Bronchial epithelial cell (primary cell): Measurements from ENCODE around the gene CNPY1. TPM values are rescaled to one million over a fixed set of nuclear protein-coding genes. Genes with fewer than 3 reads are reported as not detected.

Experiments used
- DNase-seq: peaks from one replicate; pipeline ENCODE4 v3.0.0-alpha.2; 2010; ENCODE audit warnings: low read depth
- FAIRE-seq: peaks from 2 replicates; lab custom pipeline; 2011; peaks lifted over from hg19 to GRCh38; lab: Jason Lieb, UNC
- H3K27me3 ChIP-seq: 2 replicates; pipeline ENCODE4 v1.5.1; 2011; ENCODE audit warnings: low read length; ENCODE audit not compliant: control insufficient read depth, insufficient read depth
- H3K36me3 ChIP-seq: 2 replicates; pipeline ENCODE4 v1.5.1; 2011; ENCODE audit warnings: low read length; ENCODE audit not compliant: control insufficient read depth, insufficient read depth
- H3K4me3 ChIP-seq: 2 replicates; pipeline ENCODE4 v1.5.1; 2011; ENCODE audit warnings: mild to moderate bottlenecking, low read depth, low read length, control low read depth
- total RNA-seq: library from RNA; depleted of rRNA; stranded (reverse); fragments of >200 nt; gene quantifications from 2 replicates; pipeline ENCODE4 v1.2.1, GENCODE V29; 2014
- TF ChIP-seq, protein P1 (sequence below): IDR thresholded peaks from 2 replicates; pipeline ENCODE4 v1.5.1; 2011; ENCODE audit warnings: mild to moderate bottlenecking, moderate library complexity, low read length, control low read depth, inconsistent platforms; ENCODE audit not compliant: insufficient read depth, severe bottlenecking

Gene CNPY1
- total RNA-seq, 1 donor from 2014 or later = not detected

DNA sequence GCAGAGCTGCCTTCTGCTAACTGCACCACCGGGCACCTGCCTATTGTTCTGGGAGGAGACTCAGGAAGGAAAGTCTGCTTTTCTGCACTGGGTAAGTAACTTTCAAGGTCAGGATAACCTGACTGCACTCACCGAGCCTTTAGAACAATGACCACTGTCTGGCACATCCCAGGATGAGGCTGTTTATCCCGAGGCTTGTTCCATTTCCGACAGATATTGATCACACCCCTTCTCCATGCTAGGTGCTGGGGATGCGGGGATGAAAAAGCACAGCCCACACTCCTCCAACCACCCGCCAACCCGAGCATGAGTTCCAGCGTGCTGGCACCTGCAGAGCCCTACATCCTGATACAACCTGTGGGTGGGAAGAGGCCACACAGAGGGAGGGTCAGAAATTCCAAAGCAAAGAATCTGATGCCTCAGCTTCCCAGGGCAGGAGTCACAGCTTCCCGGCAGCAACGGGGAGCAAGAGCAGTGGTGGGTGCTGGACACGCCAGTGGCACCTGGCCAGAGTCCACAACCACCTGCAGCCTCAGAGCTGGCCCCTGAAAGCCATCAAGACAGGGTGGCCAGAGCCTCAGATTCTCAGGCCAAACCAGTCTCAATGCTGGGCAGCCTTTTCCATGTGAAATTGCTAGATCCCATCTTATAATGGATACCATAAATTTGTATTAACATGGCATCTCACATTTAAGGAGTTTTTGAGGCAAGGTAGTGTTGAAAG lies 34.9 kb upstream of the CNPY1 start:
- Histone ChIP-seq H3K36me3 (no peaks in the 10 kb centered on the region), H3K27me3 (peaks cover 2% of the 10 kb centered on the region), H3K4me3 (no peak overlapping the region)
- TF ChIP-seq, protein P1, sequence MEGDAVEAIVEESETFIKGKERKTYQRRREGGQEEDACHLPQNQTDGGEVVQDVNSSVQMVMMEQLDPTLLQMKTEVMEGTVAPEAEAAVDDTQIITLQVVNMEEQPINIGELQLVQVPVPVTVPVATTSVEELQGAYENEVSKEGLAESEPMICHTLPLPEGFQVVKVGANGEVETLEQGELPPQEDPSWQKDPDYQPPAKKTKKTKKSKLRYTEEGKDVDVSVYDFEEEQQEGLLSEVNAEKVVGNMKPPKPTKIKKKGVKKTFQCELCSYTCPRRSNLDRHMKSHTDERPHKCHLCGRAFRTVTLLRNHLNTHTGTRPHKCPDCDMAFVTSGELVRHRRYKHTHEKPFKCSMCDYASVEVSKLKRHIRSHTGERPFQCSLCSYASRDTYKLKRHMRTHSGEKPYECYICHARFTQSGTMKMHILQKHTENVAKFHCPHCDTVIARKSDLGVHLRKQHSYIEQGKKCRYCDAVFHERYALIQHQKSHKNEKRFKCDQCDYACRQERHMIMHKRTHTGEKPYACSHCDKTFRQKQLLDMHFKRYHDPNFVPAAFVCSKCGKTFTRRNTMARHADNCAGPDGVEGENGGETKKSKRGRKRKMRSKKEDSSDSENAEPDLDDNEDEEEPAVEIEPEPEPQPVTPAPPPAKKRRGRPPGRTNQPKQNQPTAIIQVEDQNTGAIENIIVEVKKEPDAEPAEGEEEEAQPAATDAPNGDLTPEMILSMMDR = no peak
- no peak for FAIRE-seq
- DNase-seq = peak; percentile 49

DNA sequence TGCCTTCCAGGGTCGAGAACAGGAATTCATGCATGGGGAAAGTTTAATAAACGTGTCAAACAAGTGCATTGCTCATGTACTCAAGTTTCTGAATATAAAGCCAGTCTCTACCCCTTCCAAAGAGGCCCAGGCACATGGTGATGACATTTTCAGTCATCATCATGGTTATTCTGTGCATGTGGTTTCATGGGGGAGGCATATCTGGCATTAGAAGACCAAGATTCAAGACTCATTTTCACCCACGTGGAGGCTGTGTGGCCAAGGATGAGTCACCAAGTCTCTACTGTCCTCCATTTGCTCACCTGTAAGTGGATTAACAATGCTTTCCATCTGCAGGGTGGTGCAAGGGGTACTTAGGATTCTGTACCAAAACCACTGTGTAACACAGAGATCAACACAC lies 34.0 kb upstream of the CNPY1 start:
- FAIRE-seq (peak; percentile 32), DNase-seq (peak; percentile 40)
- no peaks in the 10 kb centered on the region for H3K36me3 ChIP-seq
- H3K27me3 ChIP-seq = peaks cover 2% of the 10 kb centered on the region
- no peak overlapping the region for H3K4me3 ChIP-seq
- TF ChIP-seq, protein P1 = no peak

DNA sequence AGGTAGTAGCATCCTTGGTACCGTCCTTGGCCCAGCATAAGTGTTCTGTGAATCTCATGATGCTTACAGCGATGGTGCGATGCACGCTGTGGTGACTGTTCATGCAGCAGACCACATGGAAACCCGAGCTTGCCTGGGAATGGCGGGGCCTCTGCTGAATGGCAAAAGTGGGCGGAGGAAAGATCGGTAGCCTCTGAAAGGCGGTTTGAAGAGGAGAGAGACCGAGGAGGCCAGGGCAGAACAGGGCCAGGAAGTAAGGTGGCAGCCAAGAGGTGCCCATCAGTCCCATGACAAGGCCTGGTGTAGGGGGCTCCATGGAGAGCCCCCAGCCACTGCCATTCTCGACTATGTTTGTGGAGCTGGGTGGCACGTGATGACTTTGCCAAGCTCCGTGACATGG lies 33.2 kb upstream of the CNPY1 start:
- Histone ChIP-seq H3K27me3 (peaks cover 2% of the 10 kb centered on the region), H3K36me3 (no peaks in the 10 kb centered on the region), H3K4me3 (no peak overlapping the region)
- TF ChIP-seq, protein P1 = no peak
- FAIRE-seq (no peak), DNase-seq (no peak)

DNA sequence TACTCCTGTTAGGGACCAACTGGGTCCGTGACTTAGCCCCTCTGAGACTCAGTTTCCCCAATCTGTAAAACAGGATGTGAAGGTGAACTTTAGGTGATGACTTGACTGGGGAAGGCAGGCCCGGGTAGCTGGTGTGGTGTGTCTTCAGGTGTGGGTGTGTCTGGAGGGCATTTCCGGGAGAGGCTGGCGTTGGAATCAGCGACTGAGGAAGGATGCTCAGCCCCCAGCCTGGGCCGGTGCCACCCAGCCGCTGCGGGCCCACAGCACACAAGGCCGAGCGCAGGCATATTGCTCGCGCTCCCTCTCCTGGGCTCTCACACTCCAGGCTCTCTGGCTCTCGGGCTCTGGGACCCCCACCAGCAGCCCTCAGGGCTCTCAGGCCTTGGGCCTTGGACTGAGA lies 31.7 kb upstream of the CNPY1 start:
- peaks cover 2% of the 10 kb centered on the region for H3K27me3 ChIP-seq
- DNase-seq (no peak), FAIRE-seq (no peak)
- H3K4me3 ChIP-seq = no peak overlapping the region
- no peaks in the 10 kb centered on the region for H3K36me3 ChIP-seq
- TF ChIP-seq, protein P1 = no peak

DNA sequence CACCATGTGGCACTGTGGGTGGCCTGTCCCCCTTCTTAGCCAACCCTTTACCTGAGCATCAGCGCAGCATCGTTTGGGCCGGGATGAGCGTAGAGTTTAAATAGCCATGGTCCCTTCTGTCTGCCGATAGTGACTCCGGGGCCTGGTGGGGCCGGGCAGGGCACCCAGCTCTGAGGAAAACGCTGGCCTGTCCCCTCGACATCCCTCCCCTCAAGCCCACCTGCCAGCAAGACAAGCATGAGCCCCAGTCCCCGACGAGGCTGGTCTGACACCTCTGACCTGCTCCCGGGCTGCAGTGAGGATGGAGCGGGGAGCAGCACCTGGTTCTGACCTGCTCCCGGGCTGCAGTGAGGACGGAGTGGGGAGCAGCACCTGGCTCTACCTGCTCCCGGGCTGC lies 31.1 kb upstream of the CNPY1 start:
- Histone ChIP-seq H3K27me3 (peaks cover 2% of the 10 kb centered on the region), H3K4me3 (no peak overlapping the region), H3K36me3 (no peaks in the 10 kb centered on the region)
- no peak for FAIRE-seq
- TF ChIP-seq, protein P1 = no peak
- DNase-seq = no peak
